ENCODE data around the gene BET1. TPM values are rescaled to one million over a fixed set of nuclear protein-coding genes. Genes with fewer than 3 reads are reported as not detected.
A peak's percentile ranks its signal among the peaks of the same experiment; 100 is the strongest.

BET1 gene, protein sequence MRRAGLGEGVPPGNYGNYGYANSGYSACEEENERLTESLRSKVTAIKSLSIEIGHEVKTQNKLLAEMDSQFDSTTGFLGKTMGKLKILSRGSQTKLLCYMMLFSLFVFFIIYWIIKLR
- total RNA-seq (33.2 TPM), polyA plus RNA-seq (39.5 TPM)
- long read RNA-seq, donor 1, partial matches to known transcripts = 0 of 5 reads
- long read RNA-seq, donor 1, other reads (novel, unspliced or antisense) = 0 of 5 reads
- long read RNA-seq, donor 2 = 0 reads
- long read RNA-seq, donor 3, transcript BET1-204 (3 exons, 601 nt) = minor isoform, 8 of 52 reads
- long read RNA-seq, donor 3, transcript BET1-201 (4 exons, 1,504 nt) = major isoform, 43 of 52 reads
- long read RNA-seq, donor 3, partial matches to known transcripts = 0 of 52 reads
- long read RNA-seq, donor 3, other reads (novel, unspliced or antisense) = 0 of 52 reads
- long read RNA-seq, donor 4, transcript BET1-201 (4 exons, 1,504 nt) = major isoform, 16 of 19 reads
- long read RNA-seq, donor 4, partial matches to known transcripts = 0 of 19 reads
- long read RNA-seq, donor 4, other reads (novel, unspliced or antisense) = 0 of 19 reads
- long read RNA-seq, donor 5, transcript BET1-204 (3 exons, 601 nt) = minor isoform, 12 of 55 reads
- long read RNA-seq, donor 5, transcript BET1-201 (4 exons, 1,504 nt) = major isoform, 42 of 55 reads
- long read RNA-seq, donor 5, partial matches to known transcripts = 0 of 55 reads
- long read RNA-seq, donor 5, other reads (novel, unspliced or antisense) = 0 of 55 reads
- long read RNA-seq, donor 6, transcript BET1-201 (4 exons, 1,504 nt) = major isoform, 27 of 29 reads
- long read RNA-seq, donor 6, partial matches to known transcripts = 0 of 29 reads
- long read RNA-seq, donor 6, other reads (novel, unspliced or antisense) = 0 of 29 reads
- long read RNA-seq, donor 7, transcript BET1-201 (4 exons, 1,504 nt) = major isoform, 28 of 32 reads
- long read RNA-seq, donor 7, partial matches to known transcripts = 0 of 32 reads
- long read RNA-seq, donor 7, other reads (novel, unspliced or antisense) = 0 of 32 reads
- long read RNA-seq, donor 8, transcript BET1-201 (4 exons, 1,504 nt) = major isoform, 16 of 19 reads
- long read RNA-seq, donor 8, partial matches to known transcripts = 0 of 19 reads
- long read RNA-seq, donor 8, other reads (novel, unspliced or antisense) = 0 of 19 reads
- long read RNA-seq, donor 9, transcript BET1-201 (4 exons, 1,504 nt) = major isoform, 11 of 20 reads
- long read RNA-seq, donor 9, partial matches to known transcripts = 5 of 20 reads
- long read RNA-seq, donor 9, other reads (novel, unspliced or antisense) = 0 of 20 reads
- long read RNA-seq, donor 10, transcript BET1-201 (4 exons, 1,504 nt) = major isoform, 19 of 20 reads
- long read RNA-seq, donor 10, partial matches to known transcripts = 0 of 20 reads
- long read RNA-seq, donor 10, other reads (novel, unspliced or antisense) = 0 of 20 reads

DNA sequence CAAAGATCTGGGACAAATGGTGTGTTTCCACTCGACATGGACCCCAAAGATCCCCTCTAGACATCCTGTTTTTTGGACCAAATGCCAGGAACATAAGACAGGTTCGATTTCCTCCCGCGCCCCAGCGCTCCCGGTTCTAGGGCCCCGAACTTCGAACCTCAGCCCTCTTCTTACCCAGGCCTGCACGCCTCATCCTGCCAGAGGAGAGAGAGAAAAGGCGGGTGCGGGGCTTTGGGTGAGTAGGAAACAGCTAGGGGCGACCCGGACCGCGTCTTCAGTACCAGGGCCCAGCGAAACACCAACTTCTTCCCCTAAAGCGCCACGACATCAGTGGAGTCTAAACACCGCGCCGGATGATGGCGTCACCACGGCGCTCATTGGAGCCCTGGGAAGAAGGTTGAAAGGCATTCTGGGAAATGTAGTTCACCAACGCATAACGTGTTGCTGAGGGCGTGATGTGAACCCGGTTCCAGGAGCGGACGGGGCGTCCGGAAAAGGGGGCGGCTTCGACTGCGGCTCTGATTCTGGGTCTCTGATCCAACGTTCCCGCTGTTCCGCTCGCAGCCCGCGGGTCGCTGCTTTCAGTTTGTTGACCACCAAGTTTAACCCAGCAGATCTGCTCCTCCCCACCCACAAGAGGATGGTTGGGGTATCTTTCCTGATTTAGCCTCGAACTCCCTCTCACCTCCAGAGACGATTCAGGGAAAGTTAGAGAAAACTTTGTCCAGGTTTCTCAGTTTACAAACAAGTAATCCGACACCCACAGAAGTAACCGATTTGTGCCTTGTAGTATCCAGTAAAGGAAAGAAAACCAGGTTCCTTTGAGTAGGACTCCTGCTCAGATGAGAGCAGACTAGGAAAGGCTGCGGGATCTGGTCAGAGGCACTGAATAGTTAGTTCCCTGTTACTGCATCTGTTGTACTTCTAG, at the start of gene BET1:
TSS of gene BET1 (minus strand) at position 332 of the 928 bp plus-strand sequence. CDS start at position 193, 139 bp downstream.
- H3K27me3 ChIP-seq (ENCODE audit: control insufficient read depth in 2 of 2, insufficient read depth in 1 of 2, low read length in 1 of 2) = peaks cover 0 to 8% of the 10 kb centered on the region in 2 donors
- DNase-seq (ENCODE audit: low read depth in 6 of 9, low spot score in 9 of 9) = peak; percentile 92 to 99 (median 98)
- H3K4me1 ChIP-seq (ENCODE audit: control insufficient read depth in 2 of 2, insufficient read depth in 2 of 2, low read length in 2 of 2) = peaks cover 4 to 6% of the 10 kb centered on the region in 2 donors

DNA sequence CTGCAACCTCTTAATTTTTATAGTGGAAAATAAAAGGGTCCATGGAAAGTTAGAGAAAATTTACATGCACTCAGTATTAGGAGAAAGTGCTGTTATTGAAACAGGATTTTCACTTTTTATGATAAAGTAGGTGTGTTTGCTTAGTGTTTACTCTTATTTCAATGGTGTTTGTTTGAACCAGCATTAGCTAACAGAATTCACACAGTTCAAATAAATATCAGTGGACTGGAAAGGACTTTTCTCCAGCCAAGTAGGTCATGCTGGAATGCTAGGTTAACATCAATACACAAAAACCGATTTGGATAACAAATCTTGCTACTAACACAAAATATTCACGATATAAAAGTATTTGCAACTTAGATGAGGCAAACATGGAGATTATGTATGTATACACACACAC, 49.4 kb upstream of the BET1 start:
- Histone ChIP-seq H3K9me3 (ENCODE audit: control insufficient read depth in 2 of 2, insufficient read depth in 1 of 2, low read length in 1 of 2) (no peaks in the 10 kb centered on the region), H3K4me1 (ENCODE audit: control insufficient read depth in 2 of 2, insufficient read depth in 2 of 2, low read length in 2 of 2) (no peaks in the 10 kb centered on the region), H3K27ac (ENCODE audit: low read depth in 1 of 2, low read length in 1 of 2) (no peak overlapping the region), H3K27me3 (ENCODE audit: control insufficient read depth in 2 of 2, insufficient read depth in 1 of 2, low read length in 1 of 2) (no peaks in the 10 kb centered on the region), H3K36me3 (ENCODE audit: control insufficient read depth in 2 of 2, insufficient read depth in 2 of 2, low read length in 1 of 2) (no peaks in the 10 kb centered on the region), H3K4me3 (ENCODE audit: low read length in 2 of 2) (no peak overlapping the region)
- 98% methylated on average over 2 of the region's 2 CpGs for WGBS
- DNase-seq (ENCODE audit: low read depth in 6 of 9, low spot score in 9 of 9) = no peak

More for the DNA sequence above, at the start of gene BET1:
- Histone ChIP-seq H3K9me3 (ENCODE audit: control insufficient read depth in 2 of 2, insufficient read depth in 1 of 2, low read length in 1 of 2) (no peaks in the 10 kb centered on the region), H3K36me3 (ENCODE audit: control insufficient read depth in 2 of 2, insufficient read depth in 2 of 2, low read length in 1 of 2) (peaks cover 0 to 3% of the 10 kb centered on the region in 2 donors), H3K27ac (ENCODE audit: low read depth in 1 of 2, low read length in 1 of 2) (peak within 1 kb of the TSS; percentile 77 to 92), H3K4me3 (ENCODE audit: low read length in 2 of 2) (peak within 1 kb of the TSS; percentile 78 to 92)
- under 1% methylated on average over 47 of the region's 47 CpGs for WGBS

DNA sequence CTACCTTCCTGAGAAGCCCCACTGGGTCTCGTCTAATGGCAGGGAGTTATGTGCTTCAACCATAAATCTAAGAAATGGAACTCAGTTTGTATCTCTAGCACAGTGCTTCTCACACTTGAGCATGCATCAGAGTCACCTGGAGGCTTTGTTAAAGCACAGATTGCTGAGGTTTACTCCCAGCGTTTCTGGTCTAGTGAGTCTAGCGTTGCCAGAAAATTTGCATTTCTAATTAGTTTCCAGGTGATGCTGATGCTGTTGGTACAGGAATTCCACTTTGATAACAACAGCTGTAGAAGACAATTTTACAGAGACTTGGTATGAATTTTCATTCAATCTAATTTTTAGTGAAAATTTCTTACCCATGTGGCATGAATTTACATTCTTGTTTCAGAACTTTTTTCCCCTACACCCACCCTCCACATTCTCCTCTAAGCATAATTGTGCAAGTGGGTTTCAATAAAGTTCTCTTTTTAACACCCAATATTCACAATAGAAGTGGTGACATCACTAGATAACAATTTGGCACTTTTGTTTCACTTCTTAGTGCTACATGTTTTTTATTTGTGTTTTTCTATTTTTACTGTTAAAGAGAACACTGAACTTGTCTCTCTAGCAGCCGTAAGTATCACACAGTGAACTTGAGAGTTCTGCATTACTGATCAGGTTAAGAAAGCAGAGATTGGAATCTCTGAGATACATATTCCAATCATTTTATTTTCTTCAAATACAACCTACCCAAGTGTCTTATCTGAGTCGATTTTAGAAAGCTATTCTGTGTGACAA, 48.4 kb upstream of the BET1 start:
- Histone ChIP-seq H3K36me3 (ENCODE audit: control insufficient read depth in 2 of 2, insufficient read depth in 2 of 2, low read length in 1 of 2) (no peaks in the 10 kb centered on the region), H3K4me3 (ENCODE audit: low read length in 2 of 2) (no peak overlapping the region), H3K27ac (ENCODE audit: low read depth in 1 of 2, low read length in 1 of 2) (no peak overlapping the region), H3K4me1 (ENCODE audit: control insufficient read depth in 2 of 2, insufficient read depth in 2 of 2, low read length in 2 of 2) (no peaks in the 10 kb centered on the region), H3K9me3 (ENCODE audit: control insufficient read depth in 2 of 2, insufficient read depth in 1 of 2, low read length in 1 of 2) (no peaks in the 10 kb centered on the region), H3K27me3 (ENCODE audit: control insufficient read depth in 2 of 2, insufficient read depth in 1 of 2, low read length in 1 of 2) (no peaks in the 10 kb centered on the region)
- 91% methylated on average over 5 of the region's 5 CpGs for WGBS
- no peak for DNase-seq (ENCODE audit: low read depth in 6 of 9, low spot score in 9 of 9)

DNA sequence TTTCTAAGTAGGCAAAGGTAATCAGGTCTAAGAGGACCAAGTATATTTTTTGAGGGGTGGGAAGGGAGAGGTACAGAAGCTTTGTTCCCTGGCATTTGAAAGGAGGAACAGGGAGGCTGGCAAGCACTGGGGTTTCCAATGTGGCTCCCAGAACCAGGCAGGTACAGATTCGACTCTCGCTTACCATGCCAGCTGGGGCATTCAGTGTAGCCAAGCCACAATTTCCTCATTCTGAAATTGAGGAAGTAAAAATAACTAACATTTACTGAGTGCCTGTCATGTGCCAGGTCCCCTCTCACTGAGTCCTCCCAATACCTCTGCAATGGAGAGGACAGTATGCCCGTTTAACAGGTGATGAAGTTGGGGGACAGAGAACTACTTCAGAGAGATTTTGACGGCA, 45.9 kb upstream of the BET1 start:
- Histone ChIP-seq H3K4me3 (ENCODE audit: low read length in 2 of 2) (no peak overlapping the region), H3K36me3 (ENCODE audit: control insufficient read depth in 2 of 2, insufficient read depth in 2 of 2, low read length in 1 of 2) (no peaks in the 10 kb centered on the region), H3K27ac (ENCODE audit: low read depth in 1 of 2, low read length in 1 of 2) (peak overlapping the region in 1 of 2 donors; percentile 34), H3K9me3 (ENCODE audit: control insufficient read depth in 2 of 2, insufficient read depth in 1 of 2, low read length in 1 of 2) (no peaks in the 10 kb centered on the region), H3K4me1 (ENCODE audit: control insufficient read depth in 2 of 2, insufficient read depth in 2 of 2, low read length in 2 of 2) (no peaks in the 10 kb centered on the region), H3K27me3 (ENCODE audit: control insufficient read depth in 2 of 2, insufficient read depth in 1 of 2, low read length in 1 of 2) (no peaks in the 10 kb centered on the region)
- DNase-seq (ENCODE audit: low read depth in 6 of 9, low spot score in 9 of 9) = peak in 1 of 9 donors; percentile 29
- 9% methylated on average over 4 of the region's 4 CpGs for WGBS

DNA sequence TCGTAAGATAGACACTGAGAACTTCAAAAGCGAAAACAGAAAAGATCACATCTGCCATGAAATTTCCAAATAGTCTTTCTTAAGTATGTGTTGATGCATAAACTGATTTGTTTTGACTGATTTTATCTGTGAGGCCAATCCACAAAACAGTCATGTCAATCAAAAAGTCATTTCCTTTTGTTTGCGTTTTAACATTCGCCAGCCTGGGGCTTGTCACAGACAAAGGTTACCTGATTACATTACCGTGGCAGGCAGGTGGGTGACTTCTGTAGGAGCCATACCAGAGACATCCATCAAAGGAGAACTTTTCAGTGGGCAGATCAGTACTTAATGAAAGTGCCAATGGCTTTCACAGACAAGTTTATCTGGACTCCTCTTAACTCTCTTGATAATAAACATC, 45.5 kb upstream of the BET1 start:
- no peaks in the 10 kb centered on the region for H3K27me3 ChIP-seq (ENCODE audit: control insufficient read depth in 2 of 2, insufficient read depth in 1 of 2, low read length in 1 of 2)
- peak overlapping the region in 1 of 2 donors; percentile 34 for H3K27ac ChIP-seq (ENCODE audit: low read depth in 1 of 2, low read length in 1 of 2)
- H3K9me3 ChIP-seq (ENCODE audit: control insufficient read depth in 2 of 2, insufficient read depth in 1 of 2, low read length in 1 of 2) = no peaks in the 10 kb centered on the region
- no peak overlapping the region for H3K4me3 ChIP-seq (ENCODE audit: low read length in 2 of 2)
- WGBS = 37% methylated on average over 5 of the region's 5 CpGs
- H3K36me3 ChIP-seq (ENCODE audit: control insufficient read depth in 2 of 2, insufficient read depth in 2 of 2, low read length in 1 of 2) = no peaks in the 10 kb centered on the region
- no peaks in the 10 kb centered on the region for H3K4me1 ChIP-seq (ENCODE audit: control insufficient read depth in 2 of 2, insufficient read depth in 2 of 2, low read length in 2 of 2)
- peak in 1 of 9 donors; percentile 27 for DNase-seq (ENCODE audit: low read depth in 6 of 9, low spot score in 9 of 9)

DNA sequence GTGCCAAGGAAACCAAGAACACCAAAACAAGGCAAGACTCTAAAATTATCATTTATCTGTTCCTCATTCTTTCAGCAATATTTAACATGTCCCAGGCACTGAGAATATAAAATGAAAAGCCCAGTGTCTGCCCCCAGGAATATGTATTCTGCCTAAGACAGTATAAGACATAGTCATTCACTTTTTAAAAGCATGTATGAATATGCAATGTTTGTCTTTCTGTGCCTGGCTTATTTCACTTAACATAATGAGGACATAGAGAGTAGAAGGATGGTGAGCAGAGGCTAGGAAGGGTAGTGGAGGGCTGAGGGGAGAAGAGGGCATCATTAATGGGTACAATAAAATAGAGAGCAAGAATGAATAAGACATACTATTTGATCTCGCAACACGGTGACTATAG, 44.6 kb upstream of the BET1 start:
- no peaks in the 10 kb centered on the region for H3K27me3 ChIP-seq (ENCODE audit: control insufficient read depth in 2 of 2, insufficient read depth in 1 of 2, low read length in 1 of 2)
- H3K36me3 ChIP-seq (ENCODE audit: control insufficient read depth in 2 of 2, insufficient read depth in 2 of 2, low read length in 1 of 2) = no peaks in the 10 kb centered on the region
- no peaks in the 10 kb centered on the region for H3K9me3 ChIP-seq (ENCODE audit: control insufficient read depth in 2 of 2, insufficient read depth in 1 of 2, low read length in 1 of 2)
- DNase-seq (ENCODE audit: low read depth in 6 of 9, low spot score in 9 of 9) = no peak
- WGBS = over 99% methylated on average over 2 of the region's 2 CpGs
- H3K4me3 ChIP-seq (ENCODE audit: low read length in 2 of 2) = no peak overlapping the region
- no peak overlapping the region for H3K27ac ChIP-seq (ENCODE audit: low read depth in 1 of 2, low read length in 1 of 2)
- no peaks in the 10 kb centered on the region for H3K4me1 ChIP-seq (ENCODE audit: control insufficient read depth in 2 of 2, insufficient read depth in 2 of 2, low read length in 2 of 2)

DNA sequence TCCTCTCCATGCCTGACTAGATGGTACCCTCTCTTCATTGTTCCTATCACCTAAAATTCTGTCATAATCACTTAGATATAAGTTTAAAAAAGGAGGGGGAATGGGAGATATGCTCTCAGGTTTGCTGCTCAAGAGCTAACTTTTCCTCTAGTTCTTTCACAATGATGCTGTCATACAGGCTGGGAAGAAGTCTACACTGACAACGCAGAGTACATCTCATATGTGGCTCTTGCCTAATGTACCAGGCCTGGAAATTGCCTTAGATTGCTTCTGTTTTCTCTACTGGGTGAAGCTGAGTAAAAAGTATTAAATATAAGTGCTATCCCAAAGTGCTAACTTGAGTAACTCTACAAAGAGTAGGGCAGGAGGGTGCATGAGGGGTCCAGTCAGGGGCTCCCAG, 43.8 kb upstream of the BET1 start:
- Histone ChIP-seq H3K27ac (ENCODE audit: low read depth in 1 of 2, low read length in 1 of 2) (no peak overlapping the region), H3K9me3 (ENCODE audit: control insufficient read depth in 2 of 2, insufficient read depth in 1 of 2, low read length in 1 of 2) (no peaks in the 10 kb centered on the region), H3K36me3 (ENCODE audit: control insufficient read depth in 2 of 2, insufficient read depth in 2 of 2, low read length in 1 of 2) (no peaks in the 10 kb centered on the region), H3K4me3 (ENCODE audit: low read length in 2 of 2) (no peak overlapping the region), H3K27me3 (ENCODE audit: control insufficient read depth in 2 of 2, insufficient read depth in 1 of 2, low read length in 1 of 2) (no peaks in the 10 kb centered on the region), H3K4me1 (ENCODE audit: control insufficient read depth in 2 of 2, insufficient read depth in 2 of 2, low read length in 2 of 2) (no peaks in the 10 kb centered on the region)
- 94% methylated on average over 1 of the region's 1 CpG for WGBS
- no peak for DNase-seq (ENCODE audit: low read depth in 6 of 9, low spot score in 9 of 9)
